Fibroblast of lung (primary cell): ENCODE results near the gene TRPM3.

Source experiments
- EZH2 ChIP-seq: IDR thresholded peaks from 2 replicates; pipeline ENCODE4 v1.5.1; 2012; ENCODE audit warnings: low read length, control low read depth, mild to moderate bottlenecking; ENCODE audit errors: missing control alignments
- TF ChIP-seq, protein P1 (sequence below), 2 donors: IDR thresholded peaks in 1 of 2; conservative IDR thresholded peaks in 1 of 2; 1 replicate in 1 of 2; 2 replicates in 1 of 2; pipeline ENCODE4 v1.5.1; 2011 to 2012; ENCODE audit warnings: low read length in 2 of 2, control low read depth in 1 of 2, inconsistent platforms in 1 of 2, low read depth in 1 of 2, mild to moderate bottlenecking in 1 of 2

DNA sequence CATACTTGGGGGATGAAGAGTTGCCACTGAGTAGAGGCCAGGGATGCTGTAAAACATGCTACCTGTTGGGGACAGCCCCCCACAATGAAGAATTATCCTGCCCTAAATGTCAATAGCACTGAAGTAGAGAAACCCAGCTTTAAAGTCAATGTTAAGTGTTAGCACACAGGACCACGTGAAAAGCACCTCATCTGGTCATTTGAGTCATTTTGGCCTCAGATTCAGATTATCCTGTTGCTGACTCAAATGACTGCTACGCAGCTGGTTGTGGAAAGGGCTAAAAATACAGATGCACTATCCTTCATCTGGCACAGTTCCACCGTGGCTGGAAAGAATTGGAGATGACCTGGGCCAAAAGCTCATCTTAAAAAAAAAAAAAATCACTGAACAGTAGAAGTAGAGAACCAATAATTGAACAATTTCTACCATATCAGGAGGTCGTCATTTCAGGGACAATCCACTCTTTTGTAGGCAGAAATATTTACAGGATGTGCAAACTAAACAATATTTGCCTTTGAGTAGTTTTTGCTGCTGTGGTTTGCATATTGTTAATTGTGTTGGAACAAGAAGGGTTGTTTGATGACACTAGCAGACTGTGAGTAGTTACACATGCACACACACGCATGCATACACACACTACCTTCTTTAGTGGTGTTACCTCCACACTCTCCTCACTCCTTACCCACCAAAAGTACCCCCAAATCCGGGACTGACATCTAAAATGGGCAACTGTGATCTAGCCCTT, 511.7 kb downstream of the TRPM3 start:
- TF ChIP-seq, protein P1, sequence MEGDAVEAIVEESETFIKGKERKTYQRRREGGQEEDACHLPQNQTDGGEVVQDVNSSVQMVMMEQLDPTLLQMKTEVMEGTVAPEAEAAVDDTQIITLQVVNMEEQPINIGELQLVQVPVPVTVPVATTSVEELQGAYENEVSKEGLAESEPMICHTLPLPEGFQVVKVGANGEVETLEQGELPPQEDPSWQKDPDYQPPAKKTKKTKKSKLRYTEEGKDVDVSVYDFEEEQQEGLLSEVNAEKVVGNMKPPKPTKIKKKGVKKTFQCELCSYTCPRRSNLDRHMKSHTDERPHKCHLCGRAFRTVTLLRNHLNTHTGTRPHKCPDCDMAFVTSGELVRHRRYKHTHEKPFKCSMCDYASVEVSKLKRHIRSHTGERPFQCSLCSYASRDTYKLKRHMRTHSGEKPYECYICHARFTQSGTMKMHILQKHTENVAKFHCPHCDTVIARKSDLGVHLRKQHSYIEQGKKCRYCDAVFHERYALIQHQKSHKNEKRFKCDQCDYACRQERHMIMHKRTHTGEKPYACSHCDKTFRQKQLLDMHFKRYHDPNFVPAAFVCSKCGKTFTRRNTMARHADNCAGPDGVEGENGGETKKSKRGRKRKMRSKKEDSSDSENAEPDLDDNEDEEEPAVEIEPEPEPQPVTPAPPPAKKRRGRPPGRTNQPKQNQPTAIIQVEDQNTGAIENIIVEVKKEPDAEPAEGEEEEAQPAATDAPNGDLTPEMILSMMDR (conservative IDR thresholded peaks at IDR 0.05 in 1 of 2, IDR thresholded peaks at IDR 0.05 in 1 of 2; ENCODE audit: low read depth in 1 of 2, low read length in 2 of 2), result no peak
- TF ChIP-seq EZH2, result no peak
